ENCODE data around the gene UBE2D3.

The UBE2D3 gene

GRCh38 chr4:102808009-102808408 lies 19.3 kb downstream of the UBE2D3 start:
- TF ChIP-seq ZNF8 (CRISPR knock-in tag; IDR thresholded peaks at IDR 0.05) (no peak), TOX (CRISPR knock-in tag; IDR thresholded peaks at IDR 0.05; ENCODE audit: borderline replicate concordance) (no peak), OSR1 (CRISPR knock-in tag; IDR thresholded peaks at IDR 0.05) (no peak), PPARA (CRISPR knock-in tag; IDR thresholded peaks at IDR 0.05; ENCODE audit: borderline replicate concordance) (no peak), ZNF565 (CRISPR knock-in tag; conservative IDR thresholded peaks at IDR 0.05; ENCODE audit: low read depth) (no peak), CREB5 (CRISPR knock-in tag; IDR thresholded peaks at IDR 0.05; ENCODE audit: low read depth) (no peak), ZNF70 (CRISPR knock-in tag; IDR thresholded peaks at IDR 0.05) (no peak), ESRRG (CRISPR knock-in tag; IDR thresholded peaks at IDR 0.05) (no peak), RARB (CRISPR knock-in tag; IDR thresholded peaks at IDR 0.05) (no peak), TCF4 (CRISPR knock-in tag; IDR thresholded peaks at IDR 0.05; ENCODE audit: borderline replicate concordance) (no peak), CSRNP3 (CRISPR knock-in tag; IDR thresholded peaks at IDR 0.05) (no peak), SNAI2 (CRISPR knock-in tag; IDR thresholded peaks at IDR 0.05) (no peak), ZC3H10 (CRISPR knock-in tag; IDR thresholded peaks at IDR 0.05) (no peak)
- no peak for ATAC-seq

DNA sequence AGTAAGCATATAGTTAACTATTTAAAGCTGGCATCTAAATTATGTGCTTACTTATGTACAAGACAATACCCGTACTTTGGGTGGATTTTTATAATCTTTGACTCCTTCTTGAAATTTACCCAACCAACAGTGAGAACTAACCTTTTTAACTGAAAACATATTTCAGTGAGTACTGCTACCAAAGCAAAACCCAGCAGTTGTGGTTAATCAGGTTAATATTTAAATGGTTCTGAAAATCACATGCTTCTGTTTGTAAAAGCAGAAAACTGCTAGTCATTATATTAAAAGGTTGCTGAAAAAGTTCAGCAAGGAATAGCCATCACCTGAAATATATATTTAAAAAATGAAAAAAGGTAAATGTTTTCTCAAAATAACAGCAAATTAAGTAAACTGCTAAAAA lies 20.0 kb downstream of the UBE2D3 start:
- no peak for ATAC-seq

GRCh38 chr4:102799816-102800215 lies 27.5 kb downstream of the UBE2D3 start:
- no peak for TF ChIP-seq TOX (CRISPR knock-in tag; IDR thresholded peaks at IDR 0.05; ENCODE audit: borderline replicate concordance)
- TF ChIP-seq CSDC2 (CRISPR knock-in tag; IDR thresholded peaks at IDR 0.05): no peak
- ATAC-seq: no peak

More for the DNA sequence above, 20.0 kb downstream of the UBE2D3 start:
- no peak for TF ChIP-seq ZC3H10 (CRISPR knock-in tag; IDR thresholded peaks at IDR 0.05)
- TF ChIP-seq TCF4 (CRISPR knock-in tag; IDR thresholded peaks at IDR 0.05; ENCODE audit: borderline replicate concordance): no peak
- no peak for TF ChIP-seq PPARA (CRISPR knock-in tag; IDR thresholded peaks at IDR 0.05; ENCODE audit: borderline replicate concordance)
- no peak for TF ChIP-seq ISL1 (CRISPR knock-in tag; IDR thresholded peaks at IDR 0.05)
- no peak for TF ChIP-seq OSR1 (CRISPR knock-in tag; IDR thresholded peaks at IDR 0.05)
- TF ChIP-seq RARB (CRISPR knock-in tag; IDR thresholded peaks at IDR 0.05): no peak
- TF ChIP-seq TOX (CRISPR knock-in tag; IDR thresholded peaks at IDR 0.05; ENCODE audit: borderline replicate concordance): no peak
- TF ChIP-seq ZNF70 (CRISPR knock-in tag; IDR thresholded peaks at IDR 0.05): no peak
- TF ChIP-seq CREB5 (CRISPR knock-in tag; IDR thresholded peaks at IDR 0.05; ENCODE audit: low read depth): no peak
- TF ChIP-seq, protein P1, sequence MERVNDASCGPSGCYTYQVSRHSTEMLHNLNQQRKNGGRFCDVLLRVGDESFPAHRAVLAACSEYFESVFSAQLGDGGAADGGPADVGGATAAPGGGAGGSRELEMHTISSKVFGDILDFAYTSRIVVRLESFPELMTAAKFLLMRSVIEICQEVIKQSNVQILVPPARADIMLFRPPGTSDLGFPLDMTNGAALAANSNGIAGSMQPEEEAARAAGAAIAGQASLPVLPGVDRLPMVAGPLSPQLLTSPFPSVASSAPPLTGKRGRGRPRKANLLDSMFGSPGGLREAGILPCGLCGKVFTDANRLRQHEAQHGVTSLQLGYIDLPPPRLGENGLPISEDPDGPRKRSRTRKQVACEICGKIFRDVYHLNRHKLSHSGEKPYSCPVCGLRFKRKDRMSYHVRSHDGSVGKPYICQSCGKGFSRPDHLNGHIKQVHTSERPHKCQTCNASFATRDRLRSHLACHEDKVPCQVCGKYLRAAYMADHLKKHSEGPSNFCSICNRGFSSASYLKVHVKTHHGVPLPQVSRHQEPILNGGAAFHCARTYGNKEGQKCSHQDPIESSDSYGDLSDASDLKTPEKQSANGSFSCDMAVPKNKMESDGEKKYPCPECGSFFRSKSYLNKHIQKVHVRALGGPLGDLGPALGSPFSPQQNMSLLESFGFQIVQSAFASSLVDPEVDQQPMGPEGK (CRISPR knock-in tag; IDR thresholded peaks at IDR 0.05; ENCODE audit: borderline replicate concordance): no peak
- no peak for TF ChIP-seq BACH2 (CRISPR knock-in tag; IDR thresholded peaks at IDR 0.05; ENCODE audit: borderline replicate concordance)
- no peak for TF ChIP-seq ESRRG (CRISPR knock-in tag; IDR thresholded peaks at IDR 0.05)
- no peak for TF ChIP-seq SNAI2 (CRISPR knock-in tag; IDR thresholded peaks at IDR 0.05)
- no peak for TF ChIP-seq CSDC2 (CRISPR knock-in tag; IDR thresholded peaks at IDR 0.05)
- TF ChIP-seq ARNTL (CRISPR knock-in tag; IDR thresholded peaks at IDR 0.05; ENCODE audit: borderline replicate concordance, low read depth): no peak

DNA sequence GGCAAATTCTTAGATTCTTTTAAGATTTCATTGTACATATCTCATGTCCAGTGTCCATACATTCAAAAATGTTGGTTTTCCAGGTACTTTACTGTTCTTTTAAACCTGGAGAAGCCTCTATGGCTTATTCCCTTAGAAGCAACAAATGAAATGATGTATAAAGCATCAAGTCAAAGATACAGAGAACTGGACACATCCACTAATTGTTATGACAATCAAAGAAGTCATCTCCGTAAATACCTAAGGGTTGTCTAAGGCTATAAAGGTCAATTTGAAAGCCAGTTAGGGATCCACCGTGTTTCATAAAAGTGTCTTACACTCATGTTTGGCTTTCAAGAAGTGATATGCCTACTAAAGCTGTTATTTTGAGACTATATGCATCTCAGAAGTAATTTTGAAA lies 32.4 kb downstream of the UBE2D3 start:
- ATAC-seq: no peak

More for the DNA sequence above, 32.4 kb downstream of the UBE2D3 start:
- TF ChIP-seq ZNF70 (CRISPR knock-in tag; IDR thresholded peaks at IDR 0.05): no peak
- no peak for TF ChIP-seq TOX (CRISPR knock-in tag; IDR thresholded peaks at IDR 0.05; ENCODE audit: borderline replicate concordance)
- no peak for TF ChIP-seq ARNTL (CRISPR knock-in tag; IDR thresholded peaks at IDR 0.05; ENCODE audit: borderline replicate concordance, low read depth)
- no peak for TF ChIP-seq CSRNP3 (CRISPR knock-in tag; IDR thresholded peaks at IDR 0.05)
- TF ChIP-seq, protein P2, sequence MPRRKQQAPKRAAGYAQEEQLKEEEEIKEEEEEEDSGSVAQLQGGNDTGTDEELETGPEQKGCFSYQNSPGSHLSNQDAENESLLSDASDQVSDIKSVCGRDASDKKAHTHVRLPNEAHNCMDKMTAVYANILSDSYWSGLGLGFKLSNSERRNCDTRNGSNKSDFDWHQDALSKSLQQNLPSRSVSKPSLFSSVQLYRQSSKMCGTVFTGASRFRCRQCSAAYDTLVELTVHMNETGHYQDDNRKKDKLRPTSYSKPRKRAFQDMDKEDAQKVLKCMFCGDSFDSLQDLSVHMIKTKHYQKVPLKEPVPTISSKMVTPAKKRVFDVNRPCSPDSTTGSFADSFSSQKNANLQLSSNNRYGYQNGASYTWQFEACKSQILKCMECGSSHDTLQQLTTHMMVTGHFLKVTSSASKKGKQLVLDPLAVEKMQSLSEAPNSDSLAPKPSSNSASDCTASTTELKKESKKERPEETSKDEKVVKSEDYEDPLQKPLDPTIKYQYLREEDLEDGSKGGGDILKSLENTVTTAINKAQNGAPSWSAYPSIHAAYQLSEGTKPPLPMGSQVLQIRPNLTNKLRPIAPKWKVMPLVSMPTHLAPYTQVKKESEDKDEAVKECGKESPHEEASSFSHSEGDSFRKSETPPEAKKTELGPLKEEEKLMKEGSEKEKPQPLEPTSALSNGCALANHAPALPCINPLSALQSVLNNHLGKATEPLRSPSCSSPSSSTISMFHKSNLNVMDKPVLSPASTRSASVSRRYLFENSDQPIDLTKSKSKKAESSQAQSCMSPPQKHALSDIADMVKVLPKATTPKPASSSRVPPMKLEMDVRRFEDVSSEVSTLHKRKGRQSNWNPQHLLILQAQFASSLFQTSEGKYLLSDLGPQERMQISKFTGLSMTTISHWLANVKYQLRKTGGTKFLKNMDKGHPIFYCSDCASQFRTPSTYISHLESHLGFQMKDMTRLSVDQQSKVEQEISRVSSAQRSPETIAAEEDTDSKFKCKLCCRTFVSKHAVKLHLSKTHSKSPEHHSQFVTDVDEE (CRISPR knock-in tag; IDR thresholded peaks at IDR 0.05): no peak
- TF ChIP-seq PPARA (CRISPR knock-in tag; IDR thresholded peaks at IDR 0.05; ENCODE audit: borderline replicate concordance): no peak
- TF ChIP-seq ZC3H10 (CRISPR knock-in tag; IDR thresholded peaks at IDR 0.05): no peak
- TF ChIP-seq SNAI2 (CRISPR knock-in tag; IDR thresholded peaks at IDR 0.05): no peak
- TF ChIP-seq, protein P1 (CRISPR knock-in tag; IDR thresholded peaks at IDR 0.05; ENCODE audit: borderline replicate concordance): no peak
- no peak for TF ChIP-seq ESRRG (CRISPR knock-in tag; IDR thresholded peaks at IDR 0.05)
